Muscle of back (tissue), 13 donors: Measurements from ENCODE around the gene CLEC6A. TPM values are rescaled to one million over a fixed set of nuclear protein-coding genes. Genes with fewer than 3 reads are reported as not detected.
"Not testable (repeated sequence)": the region's sequence is repeated elsewhere in the genome, so short reads cannot be mapped to it uniquely, and the experiment has no call there.

Source experiments
- DNase-seq, 3 donors: peaks; one replicate each; pipeline versions ENCODE4 v3.0.0 to v3.0.0-alpha.2; 2013
- long read RNA-seq, 9 donors: transcript quantifications; one replicate each; lab custom pipeline, GENCODE V29; 2026
- polyA plus RNA-seq, 10 donors: library from polyadenylated mRNA; unstranded; fragments of 120-200 nt; gene quantifications; one replicate each; pipeline ENCODE4 v1.2.1, GENCODE V29; 2013; ENCODE audit not compliant: insufficient read length in 10 of 10

Gene CLEC6A
- polyA plus RNA-seq = not detected
- long read RNA-seq, donor 1 = 0 reads
- long read RNA-seq, donor 2 = 0 reads
- long read RNA-seq, donor 3 = 0 reads
- long read RNA-seq, donor 4 = 0 reads
- long read RNA-seq, donor 5 = 0 reads
- long read RNA-seq, donor 6 = 0 reads
- long read RNA-seq, donor 7 = 0 reads
- long read RNA-seq, donor 8 = 0 reads
- long read RNA-seq, donor 9 = 0 reads

DNA sequence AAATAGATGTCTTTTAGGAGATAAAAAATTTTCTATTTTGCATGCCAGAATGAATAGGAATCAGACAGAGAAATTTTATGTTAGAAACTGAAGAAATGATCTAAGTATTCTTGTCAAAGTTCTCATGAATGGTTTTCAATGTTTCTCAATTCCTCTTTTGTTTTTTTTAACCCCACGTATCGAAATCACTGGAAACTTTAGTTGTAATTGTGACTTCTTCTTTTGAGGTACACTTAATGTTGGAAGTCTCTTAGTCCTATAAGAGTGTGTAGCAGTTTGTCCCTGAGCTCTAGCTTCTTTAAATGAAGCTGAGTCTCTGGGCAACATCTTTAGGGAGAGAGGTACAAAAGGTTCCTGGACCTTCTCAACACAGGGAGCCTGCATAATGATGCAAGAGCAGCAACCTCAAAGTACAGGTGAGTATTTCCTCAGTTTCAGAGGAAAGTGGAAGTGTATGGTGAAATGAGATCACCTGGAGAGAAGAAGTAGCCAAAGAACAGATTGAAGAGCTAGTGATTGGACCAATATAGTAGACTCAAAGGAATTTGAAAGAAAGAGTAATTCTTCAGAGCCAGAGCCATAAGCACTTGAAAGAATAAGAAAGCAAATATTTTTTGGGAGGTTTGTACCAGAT, at the start of gene CLEC6A:
Gene CLEC6A, plus strand, starts transcription at position 236 of the 634 bp plus-strand sequence. Its CDS starts 150 bp downstream, at position 386.
- no peak for DNase-seq

GRCh38 chr12:8419576-8419975, 36.2 kb upstream of the CLEC6A start:
- not testable (repeated sequence) for DNase-seq

DNA sequence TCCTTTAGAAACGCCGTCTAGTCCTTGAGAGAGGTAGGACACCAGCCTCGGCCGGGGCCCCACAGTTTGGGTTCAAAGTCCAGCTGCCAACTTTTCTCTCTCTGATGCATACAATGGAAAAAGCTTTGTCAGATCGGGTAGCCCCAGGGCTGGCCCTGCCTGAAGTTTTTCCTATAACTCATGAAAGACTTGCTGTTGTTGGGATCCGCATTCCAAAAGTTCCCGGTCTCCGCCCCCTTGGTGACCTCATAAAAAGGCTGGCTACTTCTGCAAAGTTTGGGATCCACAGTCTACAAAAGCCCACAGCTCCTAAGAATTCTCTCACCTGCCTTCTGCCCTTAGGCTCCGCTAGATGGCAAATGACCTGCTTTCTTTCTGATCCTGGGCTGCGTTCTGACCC, 35.3 kb upstream of the CLEC6A start:
- no peak for DNase-seq

DNA sequence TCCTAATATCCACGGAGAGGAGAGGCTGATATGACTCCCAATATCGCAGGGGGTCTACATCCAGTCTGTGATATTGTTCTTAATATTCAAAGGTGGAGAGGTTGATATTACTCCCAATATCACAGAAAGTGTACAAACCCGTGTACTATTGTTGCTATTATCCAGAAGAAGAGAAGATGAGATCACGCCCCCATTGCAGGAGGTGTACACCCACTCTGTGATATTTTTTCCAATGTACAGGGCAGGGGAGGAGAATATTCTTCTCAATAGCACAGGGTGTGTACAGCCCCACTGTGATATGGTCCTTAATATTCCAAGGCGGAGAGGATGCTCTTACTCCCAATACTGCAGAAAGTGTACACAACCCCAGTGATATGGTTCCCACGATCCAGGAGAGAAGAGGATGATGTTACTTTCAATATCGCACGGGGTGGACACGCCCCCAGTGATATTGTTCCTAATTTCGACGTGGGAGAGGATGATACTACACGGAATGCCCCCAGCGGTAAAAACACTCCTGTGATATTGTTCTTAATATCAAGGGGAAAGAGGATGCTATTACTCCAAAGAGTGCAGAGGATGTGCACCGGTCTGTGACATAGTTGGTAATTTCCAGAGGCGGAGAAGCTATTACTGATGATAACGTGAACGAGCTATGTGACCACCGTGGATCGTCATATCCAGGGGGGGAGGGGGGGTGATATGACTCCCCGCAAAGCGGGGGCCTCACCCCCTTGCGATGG, 11.1 kb upstream of the CLEC6A start:
- not testable (repeated sequence) for DNase-seq

DNA sequence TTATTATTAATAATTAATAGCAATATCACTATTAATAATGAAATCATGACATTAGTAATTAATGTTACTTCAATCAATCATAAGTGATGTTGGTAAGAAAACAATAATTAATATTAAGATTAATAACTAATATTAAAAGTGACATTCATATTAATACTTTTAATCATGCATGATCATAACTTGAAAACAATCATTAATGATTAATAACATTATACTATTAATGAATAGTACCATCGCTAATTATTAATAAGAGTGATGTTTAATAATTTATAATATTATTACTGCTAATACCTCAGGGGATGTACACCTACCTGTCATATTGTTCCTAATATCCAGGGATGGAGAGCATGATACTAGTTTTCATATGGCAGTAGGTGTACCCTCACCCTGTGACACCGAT, 10.0 kb upstream of the CLEC6A start:
- no peak for DNase-seq

DNA sequence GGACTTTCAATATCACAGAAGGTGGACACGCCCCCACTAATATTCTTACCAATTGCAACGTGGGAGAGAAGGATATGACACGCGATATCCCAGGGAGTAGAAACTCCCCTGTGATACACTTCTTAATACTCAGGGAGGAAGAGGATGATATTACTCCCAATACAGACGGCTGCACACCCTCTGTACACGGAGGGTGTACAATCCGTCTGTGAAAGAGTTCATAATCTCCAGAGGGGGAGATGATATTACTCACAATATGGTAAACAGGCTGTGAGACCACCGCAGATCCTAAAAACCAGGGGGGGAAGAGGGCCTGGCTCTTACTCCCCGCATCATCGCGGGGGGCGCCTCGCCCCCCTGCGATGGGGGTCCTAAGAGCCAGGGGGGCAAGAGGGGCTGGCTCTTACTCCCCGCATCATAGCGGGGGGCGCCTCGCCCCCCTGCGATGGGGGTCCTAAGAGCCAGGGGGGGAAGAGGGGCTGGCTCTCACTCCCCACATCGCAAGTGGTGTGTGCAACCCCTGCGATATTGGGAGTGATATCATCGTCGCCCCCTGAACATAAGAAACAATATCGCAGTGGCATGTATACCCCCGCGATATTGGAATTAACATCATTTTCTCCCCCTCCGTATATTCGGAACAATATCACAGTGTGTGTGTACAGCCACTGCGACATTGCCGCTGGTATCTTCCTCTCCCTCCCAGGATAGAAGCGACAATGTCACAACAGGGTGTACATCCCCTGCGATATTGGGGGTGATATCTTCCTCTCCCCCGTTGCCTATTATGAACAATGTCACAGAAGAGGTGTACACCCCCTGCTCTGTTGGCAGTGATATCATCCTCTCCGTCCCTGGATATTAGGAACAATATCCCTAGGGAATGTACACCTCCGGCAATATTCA, 8.9 kb upstream of the CLEC6A start:
- no peak for DNase-seq

GRCh38 chr12:8449355-8449859, 6.4 kb upstream of the CLEC6A start:
- DNase-seq = no peak

DNA sequence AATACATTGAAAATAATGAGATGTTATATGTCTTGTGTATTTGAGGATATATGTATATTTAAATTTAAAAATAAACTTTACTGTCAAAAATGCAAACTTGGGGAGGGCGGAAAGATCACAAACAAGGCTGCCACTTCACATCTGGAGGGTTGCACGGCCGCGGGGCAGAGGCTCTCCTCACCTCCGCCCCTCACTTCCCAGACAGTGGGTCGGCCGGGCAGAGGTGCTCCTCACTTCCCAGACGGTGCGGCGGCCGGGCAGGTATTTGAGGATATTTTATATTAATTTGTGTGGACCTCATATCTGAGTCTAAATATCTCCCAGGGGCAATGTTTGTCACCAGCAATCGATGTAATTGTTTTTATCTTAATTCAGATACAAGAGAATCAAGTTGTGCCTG, 3.7 kb upstream of the CLEC6A start:
- no peak for DNase-seq

- no peak for DNase-seq
Observed at GRCh38 chr12:8453021-8453513, 2.7 kb upstream of the CLEC6A start.

DNA sequence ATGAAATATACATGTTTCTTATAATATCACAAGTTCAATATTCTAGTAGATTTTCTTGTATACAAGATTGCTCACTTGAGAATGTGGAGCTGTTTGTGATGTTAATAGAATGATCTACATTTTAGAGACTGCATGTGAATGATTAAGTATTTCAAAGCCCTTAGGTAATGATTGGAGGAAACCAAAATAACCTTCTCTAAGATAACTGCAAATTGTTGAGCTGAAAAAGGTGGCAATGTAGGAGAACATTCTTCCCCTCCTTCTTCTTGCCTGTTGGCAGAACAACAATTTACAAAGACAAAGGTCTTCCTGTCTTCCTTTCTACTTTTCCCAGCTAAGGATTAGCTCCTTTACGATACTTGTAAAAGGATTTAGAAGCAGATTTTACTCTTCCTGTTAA, 2.0 kb upstream of the CLEC6A start:
- DNase-seq = no peak

DNA sequence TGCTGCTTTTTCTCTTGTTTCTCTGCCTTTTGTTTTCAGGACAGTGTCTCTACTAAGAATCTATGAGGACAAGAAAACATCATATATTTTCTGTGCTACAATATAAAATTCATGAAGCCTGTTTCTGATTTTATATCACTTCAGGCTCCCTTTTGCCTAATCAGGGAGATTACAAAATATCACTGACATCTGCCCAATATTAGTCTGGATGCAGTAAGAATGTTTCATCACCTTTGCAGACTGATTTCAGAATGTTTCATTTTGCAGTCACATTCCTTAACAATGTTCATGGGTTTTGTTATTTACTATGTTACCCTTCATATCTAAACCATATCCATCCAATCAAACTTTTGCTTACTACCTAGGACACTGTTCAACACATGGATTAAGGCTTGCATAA, 491 bp upstream of the CLEC6A start:
- DNase-seq = no peak

DNA sequence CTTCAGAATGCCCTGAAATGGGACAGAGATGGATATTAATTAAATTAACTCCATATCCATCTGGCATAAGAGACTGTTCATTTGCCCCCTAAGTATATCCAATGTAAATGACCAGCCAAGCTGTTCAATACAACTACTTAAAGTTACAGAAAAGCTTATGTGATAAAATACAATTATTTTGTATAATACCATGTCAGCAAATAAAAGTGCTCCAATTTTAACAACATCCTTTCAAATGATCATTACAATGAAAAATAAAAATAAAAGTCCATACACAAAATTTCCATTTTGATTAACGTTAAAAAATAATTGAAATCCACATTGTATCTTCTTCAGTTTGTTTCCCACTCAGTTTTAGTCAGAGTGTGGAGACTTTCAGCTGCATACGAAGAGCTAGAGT, 5.7 kb downstream of the CLEC6A start:
- no peak for DNase-seq

GRCh38 chr12:8465301-8465996, 9.7 kb downstream of the CLEC6A start:
- DNase-seq = no peak

DNA sequence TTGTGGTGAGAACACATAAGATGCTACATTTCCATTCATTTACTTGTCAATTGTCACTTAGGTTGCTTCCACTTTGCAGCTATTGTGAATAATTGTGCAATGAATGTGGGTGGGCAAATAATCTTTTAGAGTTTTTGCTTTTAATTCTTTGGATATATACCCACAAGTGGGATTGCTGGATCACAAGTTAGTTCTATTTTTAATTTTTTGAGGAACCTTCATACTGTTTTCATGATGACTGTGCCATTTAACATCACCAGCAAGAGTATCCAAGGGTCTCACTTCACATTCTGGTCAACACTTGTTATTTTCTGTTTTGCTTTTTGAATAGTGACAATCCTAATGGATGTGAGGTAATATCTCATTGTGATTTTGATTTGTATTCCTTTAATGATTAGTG, 10.5 kb downstream of the CLEC6A start:
- DNase-seq = no peak

DNA sequence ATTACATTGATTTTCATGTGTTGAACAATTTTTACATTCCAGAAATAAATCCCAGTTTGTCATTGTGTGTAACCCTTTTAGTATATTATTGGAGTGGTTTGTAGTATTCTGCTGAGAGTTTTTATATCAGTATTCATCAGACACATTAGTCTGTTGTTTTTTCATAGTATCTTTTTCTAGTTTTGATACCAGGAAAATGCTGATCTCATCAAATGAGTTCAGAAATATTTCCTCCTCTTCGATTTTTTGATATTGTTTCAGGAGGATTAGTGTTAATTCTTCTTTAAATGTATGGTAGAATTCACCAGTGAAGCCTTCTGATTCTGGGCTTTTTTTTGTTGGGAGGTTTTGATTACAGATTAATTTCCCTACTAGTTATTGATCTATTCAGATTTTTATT, 15.3 kb downstream of the CLEC6A start:
- no peak for DNase-seq

DNA sequence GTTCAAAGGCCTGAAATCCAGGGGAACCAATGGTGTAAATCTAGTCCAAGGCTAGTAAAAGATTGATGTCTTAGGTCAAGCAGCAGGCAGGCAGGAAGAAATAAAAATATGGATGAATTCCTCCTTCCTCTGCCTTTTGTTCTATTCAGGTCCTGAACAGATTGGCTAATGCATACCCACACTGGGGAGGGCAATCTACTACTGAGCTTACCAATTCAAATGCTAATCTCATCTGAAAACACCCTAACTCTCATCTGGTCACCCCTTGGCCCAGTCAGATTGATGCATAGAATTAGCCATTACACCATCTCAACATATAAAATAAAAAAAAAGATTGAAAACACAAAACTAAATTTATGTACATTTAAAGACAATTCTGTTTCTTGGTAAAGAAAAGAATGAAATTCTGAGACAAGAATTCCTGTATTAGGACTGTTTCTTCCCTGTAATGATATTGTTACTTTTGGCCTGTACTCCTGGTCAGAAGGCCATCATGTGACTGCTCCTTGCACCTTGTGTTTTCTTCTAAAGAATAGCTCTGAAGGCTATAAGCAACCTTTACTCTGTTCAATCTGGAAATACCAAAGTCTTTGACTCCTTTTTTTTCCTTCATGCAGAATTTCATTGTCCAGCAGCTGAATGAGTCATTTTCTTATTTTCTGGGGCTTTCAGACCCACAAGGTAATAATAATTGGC, 19.9 kb downstream of the CLEC6A start:
- DNase-seq = no peak

DNA sequence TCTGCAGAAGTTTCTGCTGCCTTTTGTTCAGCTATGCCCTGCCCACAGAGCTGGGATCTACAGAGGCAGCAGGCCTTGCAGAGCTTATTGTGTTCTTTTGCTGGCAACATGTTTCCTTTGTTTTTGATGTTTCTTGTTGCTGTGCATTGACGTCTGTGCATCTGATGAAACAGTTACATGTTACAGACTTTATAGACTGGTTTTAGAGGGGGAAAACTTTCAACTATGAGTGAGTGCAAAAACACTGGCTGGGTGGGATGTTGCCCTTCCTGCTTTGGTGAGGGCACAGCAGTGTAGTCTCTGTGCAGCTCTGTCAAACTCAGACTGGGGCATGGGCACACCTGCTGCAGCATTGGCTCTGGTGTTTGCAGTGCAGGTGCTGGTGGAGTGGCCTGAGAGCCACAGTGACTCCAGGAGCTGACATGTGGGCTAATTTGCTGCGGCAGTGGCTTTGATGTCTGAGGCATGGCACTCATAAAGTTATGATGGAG, 26.9 kb downstream of the CLEC6A start:
- DNase-seq = no peak

- DNase-seq = no peak
Observed at GRCh38 chr12:8483079-8483478, 27.3 kb downstream of the CLEC6A start.

- DNase-seq = no peak
Observed at GRCh38 chr12:8491646-8492530, 36.1 kb downstream of the CLEC6A start.
